A549 treated with CORT108297 at 1 μM for 4 hours (cell line): ENCODE data around the gene SDK1. TPM values are rescaled to one million over a fixed set of nuclear protein-coding genes. Genes with fewer than 3 reads are reported as not detected.

Experiments used
- total RNA-seq: library from RNA; stranded (reverse); fragments of 200-300 nt; extraction: Qiagen RNA extraction; gene quantifications from 5 replicates; pipeline ENCODE4 v1.2.3, GENCODE V29; 2022

Gene SDK1
- total RNA-seq, result 0.27 to 0.53 TPM (median 0.42 TPM) in 5 replicates

GRCh38 chr7:3300651-3301448 lies at the start of gene SDK1:
TSS of gene SDK1 (plus strand) at chr7:3301252. CDS start at chr7:3301587, 335 bp downstream.

